Measurements from ENCODE around the gene NGRN. TPM values are rescaled to one million over a fixed set of nuclear protein-coding genes. Genes with fewer than 3 reads are reported as not detected.

NGRN gene
- total RNA-seq, 1 donor from 2014 or later = 73.4 TPM

DNA sequence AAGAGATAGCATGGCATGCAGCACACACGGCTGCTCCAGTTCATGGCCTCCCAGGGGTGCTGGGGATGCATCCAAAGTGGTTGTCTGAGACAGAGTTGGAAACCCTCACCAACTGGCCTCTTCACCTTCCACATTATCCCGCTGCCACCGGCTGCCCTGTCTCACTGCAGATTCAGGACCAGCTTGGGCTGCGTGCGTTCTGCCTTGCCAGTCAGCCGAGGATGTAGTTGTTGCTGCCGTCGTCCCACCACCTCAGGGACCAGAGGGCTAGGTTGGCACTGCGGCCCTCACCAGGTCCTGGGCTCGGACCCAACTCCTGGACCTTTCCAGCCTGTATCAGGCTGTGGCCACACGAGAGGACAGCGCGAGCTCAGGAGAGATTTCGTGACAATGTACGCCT is 36.5 kb upstream of the NGRN start:
- peaks cover 71% of the 10 kb centered on the region for H3K36me3 ChIP-seq
- no peak for DNase-seq
- intact Hi-C loops (cut with DNase I) = no loop called here
- TF ChIP-seq, protein P1, sequence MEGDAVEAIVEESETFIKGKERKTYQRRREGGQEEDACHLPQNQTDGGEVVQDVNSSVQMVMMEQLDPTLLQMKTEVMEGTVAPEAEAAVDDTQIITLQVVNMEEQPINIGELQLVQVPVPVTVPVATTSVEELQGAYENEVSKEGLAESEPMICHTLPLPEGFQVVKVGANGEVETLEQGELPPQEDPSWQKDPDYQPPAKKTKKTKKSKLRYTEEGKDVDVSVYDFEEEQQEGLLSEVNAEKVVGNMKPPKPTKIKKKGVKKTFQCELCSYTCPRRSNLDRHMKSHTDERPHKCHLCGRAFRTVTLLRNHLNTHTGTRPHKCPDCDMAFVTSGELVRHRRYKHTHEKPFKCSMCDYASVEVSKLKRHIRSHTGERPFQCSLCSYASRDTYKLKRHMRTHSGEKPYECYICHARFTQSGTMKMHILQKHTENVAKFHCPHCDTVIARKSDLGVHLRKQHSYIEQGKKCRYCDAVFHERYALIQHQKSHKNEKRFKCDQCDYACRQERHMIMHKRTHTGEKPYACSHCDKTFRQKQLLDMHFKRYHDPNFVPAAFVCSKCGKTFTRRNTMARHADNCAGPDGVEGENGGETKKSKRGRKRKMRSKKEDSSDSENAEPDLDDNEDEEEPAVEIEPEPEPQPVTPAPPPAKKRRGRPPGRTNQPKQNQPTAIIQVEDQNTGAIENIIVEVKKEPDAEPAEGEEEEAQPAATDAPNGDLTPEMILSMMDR (IDR thresholded peaks at IDR 0.05) = no peak
- no peak overlapping the region for H3K27ac ChIP-seq
- H3K4me3 ChIP-seq = no peak overlapping the region
- H3K27me3 ChIP-seq (ENCODE audit: low read depth) = no peaks in the 10 kb centered on the region
- peaks cover 33% of the 10 kb centered on the region for H3K4me1 ChIP-seq
- no peaks in the 10 kb centered on the region for H3K9me3 ChIP-seq
- ATAC-seq = no peak

DNA sequence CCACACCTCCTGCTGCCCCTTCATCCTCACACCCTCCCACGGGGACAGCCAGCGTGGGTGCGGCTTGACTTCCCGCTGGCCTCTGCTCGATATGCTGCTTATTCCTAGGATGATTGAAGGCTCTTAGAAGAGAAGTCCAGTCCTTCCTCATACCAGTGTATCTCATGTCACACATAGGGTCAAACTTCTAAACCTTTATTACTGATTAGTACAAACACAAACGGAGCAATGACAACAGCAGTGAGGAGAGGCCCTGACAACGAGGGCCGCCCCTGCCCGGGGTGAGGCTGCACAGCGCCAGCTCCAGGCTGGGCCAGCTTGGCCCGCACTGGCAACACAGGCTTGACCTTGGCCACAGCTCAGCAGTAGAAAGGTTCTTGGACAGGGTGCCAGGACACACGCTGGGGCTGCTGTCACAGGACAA is 35.4 kb upstream of the NGRN start:
- Histone ChIP-seq H3K4me3 (no peak overlapping the region), H3K9me3 (no peaks in the 10 kb centered on the region), H3K4me1 (peaks cover 39% of the 10 kb centered on the region), H3K27ac (peak overlapping the region; percentile 64), H3K27me3 (ENCODE audit: low read depth) (no peaks in the 10 kb centered on the region), H3K36me3 (peaks cover 60% of the 10 kb centered on the region)
- TF ChIP-seq, protein P1 (IDR thresholded peaks at IDR 0.05) = no peak
- DNase-seq (no peak), ATAC-seq (no peak)
- intact Hi-C loops (cut with DNase I) = no loop called here

DNA sequence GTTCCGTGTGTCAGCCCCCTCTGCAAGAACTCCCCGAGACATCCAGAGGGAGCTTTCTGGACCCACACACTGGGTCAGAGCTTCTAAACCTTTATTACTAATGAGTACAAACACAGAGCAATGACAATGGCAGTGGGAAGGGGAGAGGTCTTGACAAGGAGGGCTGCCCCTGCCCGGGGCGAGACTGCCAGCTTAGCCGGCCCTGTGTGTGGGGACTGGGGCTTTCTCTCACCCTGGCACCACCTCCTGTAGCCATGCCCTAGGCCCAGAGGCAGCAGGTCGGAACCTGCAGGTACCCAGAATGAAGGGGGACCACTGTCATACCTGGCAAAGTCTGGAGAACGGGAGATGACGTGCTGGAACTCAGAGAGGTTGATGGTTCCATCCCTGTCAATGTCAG is 34.9 kb upstream of the NGRN start:
- Histone ChIP-seq H3K36me3 (peaks cover 55% of the 10 kb centered on the region), H3K4me3 (peak overlapping the region; percentile 10), H3K27ac (peak overlapping the region; percentile 64), H3K9me3 (no peaks in the 10 kb centered on the region), H3K27me3 (ENCODE audit: low read depth) (no peaks in the 10 kb centered on the region), H3K4me1 (peaks cover 39% of the 10 kb centered on the region)
- ATAC-seq (no peak), DNase-seq (no peak)
- TF ChIP-seq, protein P1 (IDR thresholded peaks at IDR 0.05) = no peak
- intact Hi-C loops (cut with DNase I) = no loop called here

DNA sequence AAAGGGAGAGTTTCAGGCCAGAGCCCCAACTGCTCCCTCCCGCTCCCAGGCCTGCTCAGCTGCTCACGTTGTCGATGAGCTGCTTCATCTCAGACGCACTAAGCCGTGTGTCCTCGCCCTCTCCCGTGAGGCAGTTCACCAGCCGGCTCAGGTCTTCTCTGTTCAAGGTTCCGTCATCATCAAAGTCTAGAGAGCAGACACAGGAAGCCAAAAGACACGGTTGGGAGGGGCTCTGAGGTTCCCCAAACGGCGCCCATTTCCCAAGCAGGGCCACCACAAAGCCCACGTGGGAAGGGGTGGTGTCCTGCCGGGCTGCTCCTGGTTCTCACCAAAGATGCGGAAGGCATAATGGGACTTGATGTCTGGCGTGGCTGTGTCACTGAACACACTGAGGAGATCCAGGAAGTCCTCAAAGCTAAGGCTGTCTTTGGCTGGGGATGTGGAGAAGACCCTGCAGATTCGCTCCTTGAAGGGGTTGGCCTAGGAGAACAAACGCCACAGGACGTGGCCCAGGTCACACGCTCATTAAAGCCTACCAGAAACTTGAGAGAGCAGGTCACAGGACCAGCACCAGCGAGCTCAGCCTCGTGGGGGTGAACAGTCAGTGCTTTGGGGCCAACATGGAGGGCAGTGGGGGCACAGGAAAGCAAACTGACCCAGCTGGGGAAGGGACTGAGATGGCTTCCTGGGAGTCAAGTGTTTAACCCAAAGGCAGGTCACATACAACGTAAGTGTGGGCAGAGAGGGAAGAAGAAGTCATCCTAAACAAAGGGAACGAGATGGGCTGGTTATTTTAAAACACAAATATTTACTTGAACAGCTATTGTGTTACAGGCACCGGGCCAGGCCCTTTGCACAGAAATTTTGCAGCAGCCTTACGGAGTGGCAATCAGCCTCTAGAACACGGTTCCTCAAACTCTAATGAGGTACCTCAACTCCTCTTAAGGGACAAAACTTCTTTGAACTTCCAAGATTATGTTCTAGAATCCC is 34.1 kb upstream of the NGRN start:
- Histone ChIP-seq H3K27ac (peak overlapping the region; percentile 64), H3K27me3 (ENCODE audit: low read depth) (no peaks in the 10 kb centered on the region), H3K4me3 (peak overlapping the region; percentile 10), H3K9me3 (no peaks in the 10 kb centered on the region), H3K36me3 (peaks cover 52% of the 10 kb centered on the region), H3K4me1 (peaks cover 39% of the 10 kb centered on the region)
- peak in 1 of 2 donors; percentile 2 for ATAC-seq
- intact Hi-C loops (cut with DNase I) = no loop called here
- TF ChIP-seq, protein P1 (IDR thresholded peaks at IDR 0.05) = no peak
- DNase-seq = peak; percentile 79

DNA sequence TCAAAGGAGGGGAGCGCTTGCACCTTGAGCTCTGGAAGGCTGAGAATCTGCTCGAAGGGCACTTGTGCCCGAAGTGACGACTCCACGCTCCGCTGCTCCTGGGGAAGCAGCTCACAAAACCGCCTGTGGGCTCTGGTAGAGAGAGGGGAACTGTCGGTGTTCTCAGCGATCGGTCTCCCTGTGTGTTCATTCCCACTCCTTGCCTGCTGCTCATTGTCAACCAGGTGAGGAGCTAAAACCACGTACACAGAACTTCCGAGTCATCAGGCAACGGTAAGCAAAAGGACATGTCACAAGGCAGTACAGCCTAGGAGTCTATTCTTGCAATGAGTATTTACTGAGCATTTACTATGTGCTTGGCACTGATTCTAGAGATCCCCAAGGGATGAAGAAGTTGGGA is 33.3 kb upstream of the NGRN start:
- peak overlapping the region; percentile 88 for H3K4me3 ChIP-seq
- intact Hi-C loops (cut with DNase I) = no loop called here
- peak overlapping the region; percentile 95 for H3K27ac ChIP-seq

More for the DNA sequence above, 33.3 kb upstream of the NGRN start:
- DNase-seq (no peak), ATAC-seq (no peak)
- H3K9me3 ChIP-seq = no peaks in the 10 kb centered on the region
- TF ChIP-seq, protein P1 (IDR thresholded peaks at IDR 0.05) = no peak
- peaks cover 53% of the 10 kb centered on the region for H3K36me3 ChIP-seq
- H3K4me1 ChIP-seq = peaks cover 39% of the 10 kb centered on the region
- H3K27me3 ChIP-seq (ENCODE audit: low read depth) = no peaks in the 10 kb centered on the region

Measured in lower lobe of right lung (tissue), 2 donors.